Neural progenitor cell (in vitro differentiated cells): Measurements from ENCODE around the gene GALNT2.

Source experiments
- EZH2 ChIP-seq: fragments of 200-600 bp; sonication (generic); IDR thresholded peaks from 2 replicates; pipeline ENCODE4 v1.6.1; 2017; ENCODE audit warnings: antibody characterized with exemption, mild to moderate bottlenecking, moderate library complexity
- EZH2phosphoT487 ChIP-seq: fragments of 200-600 bp; sonication (generic); IDR thresholded peaks from 2 replicates; pipeline ENCODE4 v1.6.1; 2017; ENCODE audit warnings: antibody characterized with exemption
- TF ChIP-seq, protein P1 (sequence below): fragments of 200-600 bp; sonication (generic); IDR thresholded peaks from 2 replicates; pipeline ENCODE4 v1.5.1; 2017; ENCODE audit warnings: antibody characterized with exemption, mild to moderate bottlenecking

DNA sequence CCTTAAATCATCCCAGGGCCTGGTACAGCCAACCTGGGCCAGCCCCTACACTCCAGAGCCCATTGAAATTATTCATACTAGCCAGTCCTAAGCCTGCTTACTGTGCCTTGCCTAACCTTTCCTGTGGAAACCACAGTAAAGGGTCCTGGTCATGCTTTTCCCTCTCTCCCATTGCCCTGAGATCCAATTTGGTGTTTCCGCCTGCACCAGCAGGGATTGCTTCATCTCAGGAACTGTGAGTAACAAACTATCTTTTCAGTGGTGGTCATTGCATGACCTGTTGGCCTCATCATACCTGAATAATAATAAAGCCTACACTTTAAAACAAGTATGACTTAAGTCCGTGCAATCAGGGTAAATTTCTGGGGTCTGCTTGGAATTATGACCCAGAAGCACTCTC is 18.7 kb upstream of the GALNT2 start:
- TF ChIP-seq, protein P1, sequence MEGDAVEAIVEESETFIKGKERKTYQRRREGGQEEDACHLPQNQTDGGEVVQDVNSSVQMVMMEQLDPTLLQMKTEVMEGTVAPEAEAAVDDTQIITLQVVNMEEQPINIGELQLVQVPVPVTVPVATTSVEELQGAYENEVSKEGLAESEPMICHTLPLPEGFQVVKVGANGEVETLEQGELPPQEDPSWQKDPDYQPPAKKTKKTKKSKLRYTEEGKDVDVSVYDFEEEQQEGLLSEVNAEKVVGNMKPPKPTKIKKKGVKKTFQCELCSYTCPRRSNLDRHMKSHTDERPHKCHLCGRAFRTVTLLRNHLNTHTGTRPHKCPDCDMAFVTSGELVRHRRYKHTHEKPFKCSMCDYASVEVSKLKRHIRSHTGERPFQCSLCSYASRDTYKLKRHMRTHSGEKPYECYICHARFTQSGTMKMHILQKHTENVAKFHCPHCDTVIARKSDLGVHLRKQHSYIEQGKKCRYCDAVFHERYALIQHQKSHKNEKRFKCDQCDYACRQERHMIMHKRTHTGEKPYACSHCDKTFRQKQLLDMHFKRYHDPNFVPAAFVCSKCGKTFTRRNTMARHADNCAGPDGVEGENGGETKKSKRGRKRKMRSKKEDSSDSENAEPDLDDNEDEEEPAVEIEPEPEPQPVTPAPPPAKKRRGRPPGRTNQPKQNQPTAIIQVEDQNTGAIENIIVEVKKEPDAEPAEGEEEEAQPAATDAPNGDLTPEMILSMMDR = no peak
- TF ChIP-seq EZH2phosphoT487 (no peak), EZH2 (no peak)
